ENCODE data around the gene TMEM132C. TPM values are rescaled to one million over a fixed set of nuclear protein-coding genes. Genes with fewer than 3 reads are reported as not detected.
A peak's percentile ranks its signal among the peaks of the same experiment; 100 is the strongest.

The TMEM132C gene
- polyA plus RNA-seq, 2 of the 4 experiments (the other 2 are of a cell fraction), result not detected

GRCh38 chr12:128387811-128388422 is 120.9 kb downstream of the TMEM132C start:
- ATAC-seq, result peak in 1 of 2 experiments; percentile 95; a peak in 3 of 6 replicates
- no peaks in the 10 kb centered on the region for H3K4me1 ChIP-seq
- ChIA-PET CTCF (interaction anchor here (0.5 to 0.9 kb wide), 3 partner anchors 31 to 1530 kb away, joined by 3 read pairs; no protein-coding TSS in a partner anchor), POLR2A (no interaction called here)
- H3K27ac ChIP-seq, result no peak overlapping the region
- peak; percentile 30 to 44 for DNase-seq (ENCODE audit: low read depth in 1 of 2, low spot score in 1 of 2)
- H3K9me3 ChIP-seq, result no peaks in the 10 kb centered on the region
- WGBS (ENCODE audit: missing lambda C conversion rate), result 11% methylated on average over 19 of the region's 19 CpGs
- no peak overlapping the region for H3K4me3 ChIP-seq
- no peak for FAIRE-seq
- H3K4me2 ChIP-seq, result no peak overlapping the region
- TF ChIP-seq CTCF (IDR thresholded peaks at IDR 0.05), result peak; percentile 26; the same call in 1 of the 3 replicates
- 0 out of 3 replicates have a peak, but pooled peaks have one; percentile 15 for TF ChIP-seq SMC3 (IDR thresholded peaks at IDR 0.05)
- no peak for TF ChIP-seq CBX2 (IDR thresholded peaks at IDR 0.05; ENCODE audit: borderline replicate concordance, low read depth)
- TF ChIP-seq RAD21 (conservative IDR thresholded peaks at IDR 0.05 in 1 of 2, IDR thresholded peaks at IDR 0.05 in 1 of 2), result peak in 1 of 2 experiments; percentile 42; a peak in 2 of 5 replicates

DNA sequence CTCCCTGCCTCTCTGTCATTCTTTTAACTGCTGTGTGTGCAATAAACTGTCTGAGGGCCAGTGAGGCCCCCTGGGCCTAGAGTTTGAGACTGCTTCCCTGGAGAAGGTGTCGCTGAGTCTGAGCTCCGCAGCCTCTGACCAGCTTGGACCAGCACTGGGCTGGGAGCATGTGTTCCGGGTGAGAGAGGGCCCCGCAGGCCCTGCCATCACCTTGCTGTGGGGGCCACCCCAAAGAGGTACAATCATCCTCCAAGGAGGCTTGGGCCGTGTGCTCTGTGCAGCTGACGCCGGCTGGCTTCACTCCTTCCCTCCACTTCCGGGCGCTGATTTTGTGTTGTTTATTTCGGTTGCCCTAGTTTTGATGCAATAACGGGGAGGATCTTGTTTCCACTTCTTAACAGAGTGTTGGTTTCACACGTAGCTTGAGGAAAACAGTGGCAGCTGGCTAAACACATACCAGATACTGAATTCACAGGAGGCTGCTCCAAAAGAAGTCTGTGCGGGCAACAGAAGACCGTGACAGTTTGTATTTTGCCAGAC is 121.6 kb downstream of the TMEM132C start:
- TF ChIP-seq POLR2A (IDR thresholded peaks at IDR 0.05; ENCODE audit: low read length), result no peak
- TF ChIP-seq ZFP36 (IDR thresholded peaks at IDR 0.05; ENCODE audit: borderline replicate concordance, partially characterized antibody), result no peak
- no peak for TF ChIP-seq SREBF2 (IDR thresholded peaks at IDR 0.05)
- no peak for TF ChIP-seq HOXA7 (CRISPR knock-in tag; IDR thresholded peaks at IDR 0.05)
- TF ChIP-seq USF2 (IDR thresholded peaks at IDR 0.05), result no peak
- no peak for TF ChIP-seq PHF8 (IDR thresholded peaks at IDR 0.05; ENCODE audit: borderline replicate concordance, low read depth)
- no peak for TF ChIP-seq BHLHE40 (IDR thresholded peaks at IDR 0.05; ENCODE audit: low read depth, low read length)
- TF ChIP-seq, protein P1, sequence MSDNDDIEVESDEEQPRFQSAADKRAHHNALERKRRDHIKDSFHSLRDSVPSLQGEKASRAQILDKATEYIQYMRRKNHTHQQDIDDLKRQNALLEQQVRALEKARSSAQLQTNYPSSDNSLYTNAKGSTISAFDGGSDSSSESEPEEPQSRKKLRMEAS (IDR thresholded peaks at IDR 0.05), result no peak
- no peak for TF ChIP-seq MAZ (IDR thresholded peaks at IDR 0.05; ENCODE audit: borderline replicate concordance, low read depth, low read length)
- no peak for TF ChIP-seq ZNF302 (CRISPR knock-in tag; IDR thresholded peaks at IDR 0.05)
- no peak for TF ChIP-seq CBX8 (IDR thresholded peaks at IDR 0.05)
- no peak for TF ChIP-seq CHD2 (IDR thresholded peaks at IDR 0.05; ENCODE audit: low read length, partially characterized antibody)
- no peak for TF ChIP-seq CBX2 (IDR thresholded peaks at IDR 0.05; ENCODE audit: borderline replicate concordance, low read depth)
- TF ChIP-seq TP53 (CRISPR knock-in tag; IDR thresholded peaks at IDR 0.05), result no peak
- no peak for TF ChIP-seq ZC3H11A (IDR thresholded peaks at IDR 0.05)
- no peak for TF ChIP-seq HDAC2 (IDR thresholded peaks at IDR 0.05)
- no peak for TF ChIP-seq PBX3 (IDR thresholded peaks at IDR 0.05)
- TF ChIP-seq NR3C1 (IDR thresholded peaks at IDR 0.05), result no peak
- ATAC-seq, result peak in 1 of 2 experiments; percentile 22; a peak in 2 of 6 replicates
- ChIA-PET CTCF (no interaction called here), POLR2A (no interaction called here)
- no peak for DNase-seq (ENCODE audit: low read depth in 1 of 2, low spot score in 1 of 2)
- 47% methylated on average over 14 of the region's 14 CpGs for WGBS (ENCODE audit: missing lambda C conversion rate)
- Histone ChIP-seq H3K9me3 (no peaks in the 10 kb centered on the region), H3K4me1 (no peaks in the 10 kb centered on the region), H3K4me2 (no peak overlapping the region), H3K27ac (no peak overlapping the region), H3K4me3 (no peak overlapping the region)
- FAIRE-seq, result no peak
